DMS79 treated with DMSO at 0.1 percent for 48 hours (cell line): Measurements from ENCODE around the gene NUP98.
"Not testable (repeated sequence)": the region's sequence is repeated elsewhere in the genome, so short reads cannot be mapped to it uniquely, and the experiment has no call there.

Source experiments
- DNase-seq: peaks from one replicate; lab custom pipeline; 2025; lab: John Stamatoyannopoulos, UW

NUP98 gene

GRCh38 chr11:3826721-3827120 lies 29.4 kb upstream of the NUP98 start:
- no peak for DNase-seq

GRCh38 chr11:3825473-3826154 lies 28.3 kb upstream of the NUP98 start:
- DNase-seq, result no peak

GRCh38 chr11:3824714-3825472 lies 27.5 kb upstream of the NUP98 start:
- DNase-seq, result no peak

GRCh38 chr11:3823762-3824506 lies 26.6 kb upstream of the NUP98 start:
- no peak for DNase-seq

GRCh38 chr11:3823303-3823702 lies 25.9 kb upstream of the NUP98 start:
- DNase-seq, result no peak

- DNase-seq, result no peak
Measured at GRCh38 chr11:3822312-3822711, 25.0 kb upstream of the NUP98 start.

GRCh38 chr11:3820971-3821370 lies 23.6 kb upstream of the NUP98 start:
- no peak for DNase-seq

GRCh38 chr11:3817181-3817800 lies 19.9 kb upstream of the NUP98 start:
- DNase-seq, result no peak

GRCh38 chr11:3816673-3817072 lies 19.3 kb upstream of the NUP98 start:
- DNase-seq, result no peak

GRCh38 chr11:3815845-3816244 lies 18.5 kb upstream of the NUP98 start:
- DNase-seq, result no peak

- not testable (repeated sequence) for DNase-seq
Measured at GRCh38 chr11:3814832-3815231, 17.5 kb upstream of the NUP98 start.

GRCh38 chr11:3810951-3811350 lies 13.6 kb upstream of the NUP98 start:
- no peak for DNase-seq

- DNase-seq, result no peak
Measured at GRCh38 chr11:3810446-3810845, 13.1 kb upstream of the NUP98 start.

GRCh38 chr11:3809624-3809928 lies 12.2 kb upstream of the NUP98 start:
- DNase-seq, result no peak

GRCh38 chr11:3808861-3809623 lies 11.7 kb upstream of the NUP98 start:
- DNase-seq, result peak; percentile 37

- peak; percentile 65 for DNase-seq
Measured at GRCh38 chr11:3807909-3808860, 10.8 kb upstream of the NUP98 start, which contains the start of gene PGAP2. Gene PGAP2 (plus strand): TSS chr11:3808560. CDS start chr11:3811260, 2,700 bp downstream.

- DNase-seq, result no peak
Measured at GRCh38 chr11:3803726-3804495, 6.6 kb upstream of the NUP98 start.

GRCh38 chr11:3802011-3802790 lies 4.8 kb upstream of the NUP98 start:
- no peak for DNase-seq

- no peak for DNase-seq
Measured at GRCh38 chr11:3799873-3800272, 2.5 kb upstream of the NUP98 start.
